Measurements from ENCODE around the gene PPL.

DNA sequence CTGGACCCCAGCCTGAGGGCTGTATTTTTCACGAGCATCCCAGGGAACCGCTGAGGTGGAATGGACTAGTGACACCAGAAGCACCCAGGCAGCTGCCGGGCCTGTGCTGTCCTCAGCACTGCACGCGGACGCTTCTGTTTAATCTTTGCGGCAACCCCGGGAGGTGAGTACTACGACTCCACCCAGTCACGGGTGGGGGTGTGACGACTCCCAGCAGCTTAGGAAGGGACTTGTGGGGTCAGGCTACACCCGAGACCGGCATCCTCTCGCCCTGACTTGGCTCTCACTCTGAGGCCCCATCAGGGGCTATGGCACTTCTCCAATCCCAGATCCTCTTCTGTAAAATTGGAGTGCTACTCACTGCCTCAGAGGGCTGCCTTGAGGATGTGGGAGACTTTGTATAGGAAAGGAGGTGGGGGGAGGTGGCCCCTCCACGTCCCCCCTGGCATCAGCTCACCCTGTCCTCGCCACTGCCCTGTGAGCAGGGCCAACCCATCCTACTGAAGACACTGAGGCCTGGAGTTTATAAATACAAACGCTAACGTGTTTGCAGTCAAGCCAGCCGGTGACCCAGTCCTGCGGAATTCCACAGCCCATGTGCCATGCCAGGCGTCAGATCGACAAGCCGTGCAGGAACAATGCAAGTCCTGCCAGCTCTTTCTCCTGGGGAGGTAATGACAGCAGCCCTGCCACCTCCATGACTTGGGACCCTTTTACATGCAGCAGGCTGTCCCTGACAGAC, 44.4 kb downstream of the PPL start:
- TF ChIP-seq CTCF (IDR thresholded peaks at IDR 0.05) (no peak), POLR2A (IDR thresholded peaks at IDR 0.05) (no peak)

Measured in Peyer's patch (tissue), 4 donors.